H9 (cell line): ENCODE results near the gene SMYD5. TPM values are rescaled to one million over a fixed set of nuclear protein-coding genes. Genes with fewer than 3 reads are reported as not detected.

Source experiments
- DNase-seq: peaks from one replicate; pipeline ENCODE4 v3.0.0-alpha.2; 2017
- H2AFZ ChIP-seq: one replicate; pipeline ENCODE4 v1.6.1; 2013; ENCODE audit warnings: mild to moderate bottlenecking, low read length, control low read depth, moderate library complexity
- H2AK5ac ChIP-seq: 2 replicates; pipeline ENCODE4 v1.6.1; 2013; ENCODE audit warnings: low read length, control low read depth, mixed read lengths; ENCODE audit not compliant: insufficient read length
- H2BK120ac ChIP-seq: one replicate; pipeline ENCODE4 v1.6.1; 2013; ENCODE audit warnings: low read depth, mild to moderate bottlenecking, low read length, control low read depth, inconsistent platforms; ENCODE audit not compliant: poor library complexity, severe bottlenecking
- H2BK12ac ChIP-seq: 2 replicates; pipeline ENCODE4 v1.6.1; 2013; ENCODE audit warnings: low read length, control low read depth, mixed read lengths, low read depth; ENCODE audit not compliant: insufficient read length
- H2BK15ac ChIP-seq: 2 replicates; pipeline ENCODE4 v1.6.1; 2013; ENCODE audit warnings: low read depth, low read length, control low read depth
- H2BK20ac ChIP-seq: one replicate; pipeline ENCODE4 v1.6.1; 2013; ENCODE audit warnings: low read depth, mild to moderate bottlenecking, low read length, control low read depth, inconsistent platforms; ENCODE audit not compliant: poor library complexity, severe bottlenecking
- H2BK5ac ChIP-seq: 2 replicates; pipeline ENCODE4 v1.6.1; 2013; ENCODE audit warnings: low read length, control low read depth, mixed read lengths; ENCODE audit not compliant: insufficient read length
- H3K14ac ChIP-seq: 2 replicates; pipeline ENCODE4 v1.6.1; 2013; ENCODE audit warnings: low read length, control low read depth; ENCODE audit not compliant: insufficient read depth
- H3K18ac ChIP-seq: 2 replicates; pipeline ENCODE4 v1.6.1; 2013; ENCODE audit warnings: low read depth, mild to moderate bottlenecking, mixed read lengths, low read length, control low read depth; ENCODE audit not compliant: insufficient read length
- H3K23ac ChIP-seq: 2 replicates; pipeline ENCODE4 v1.6.1; 2013; ENCODE audit warnings: low read length, control low read depth, mixed read lengths, low read depth; ENCODE audit not compliant: insufficient read length
- H3K23me2 ChIP-seq: 2 replicates; pipeline ENCODE4 v1.6.1; 2013; ENCODE audit warnings: low read depth, mild to moderate bottlenecking, mixed read lengths, low read length, control low read depth; ENCODE audit not compliant: insufficient read length, poor library complexity, severe bottlenecking
- H3K27ac ChIP-seq: 2 replicates; pipeline ENCODE4 v1.5.1; 2013; ENCODE audit warnings: low read length, control low read depth, mixed read lengths, low read depth; ENCODE audit not compliant: insufficient read length
- H3K27me3 ChIP-seq: 2 replicates; pipeline ENCODE4 v1.6.1; 2013; ENCODE audit warnings: low read length, control low read depth, inconsistent platforms; ENCODE audit not compliant: insufficient read depth
- H3K4ac ChIP-seq: 2 replicates; pipeline ENCODE4 v1.6.1; 2013; ENCODE audit warnings: low read depth, mild to moderate bottlenecking, control low read depth, inconsistent platforms, low read length, moderate library complexity
- H3K4me1 ChIP-seq: 2 replicates; pipeline ENCODE4 v1.6.1; 2013; ENCODE audit warnings: low read length, control low read depth, inconsistent platforms; ENCODE audit not compliant: insufficient read depth
- H3K4me2 ChIP-seq: 2 replicates; pipeline ENCODE4 v1.6.1; 2013; ENCODE audit warnings: low read length, control low read depth, mixed read lengths; ENCODE audit not compliant: insufficient read length, insufficient read depth
- H3K56ac ChIP-seq: 2 replicates; pipeline ENCODE4 v1.6.1; 2013; ENCODE audit warnings: low read depth, mild to moderate bottlenecking, mixed read lengths, low read length, control low read depth; ENCODE audit not compliant: insufficient read length
- H3K79me1 ChIP-seq: 2 replicates; pipeline ENCODE4 v1.6.1; 2013; ENCODE audit warnings: low read depth, mild to moderate bottlenecking, moderate library complexity, low read length, control low read depth, inconsistent platforms; ENCODE audit not compliant: insufficient read depth, poor library complexity, severe bottlenecking
- H3K79me2 ChIP-seq: 2 replicates; pipeline ENCODE4 v1.6.1; 2013; ENCODE audit warnings: low read length, control low read depth, inconsistent platforms; ENCODE audit not compliant: insufficient read depth
- H3K9ac ChIP-seq: 2 replicates; pipeline ENCODE4 v1.6.1; 2013; ENCODE audit warnings: low read length, control low read depth, mixed read lengths; ENCODE audit not compliant: insufficient read length; ENCODE audit errors: extremely low read depth
- H3K9me3 ChIP-seq: one replicate; pipeline ENCODE4 v1.6.1; 2013; ENCODE audit warnings: low read depth, low read length, inconsistent platforms; ENCODE audit not compliant: control insufficient read depth
- H3T11ph ChIP-seq: one replicate; pipeline ENCODE4 v1.6.1; 2013; ENCODE audit warnings: mild to moderate bottlenecking, low read length, control low read depth, inconsistent platforms
- H4K20me1 ChIP-seq: one replicate; pipeline ENCODE4 v1.6.1; 2013; ENCODE audit not compliant: control insufficient read depth, insufficient read length, insufficient read depth
- H4K5ac ChIP-seq: 2 replicates; pipeline ENCODE4 v1.6.1; 2013; ENCODE audit warnings: low read depth, mild to moderate bottlenecking, mixed read lengths, low read length, control low read depth; ENCODE audit not compliant: insufficient read length
- H4K8ac ChIP-seq: replicated peaks from 2 replicates; pipeline ENCODE4 v1.6.1; 2013; ENCODE audit warnings: low read length, control low read depth, mixed read lengths, low read depth; ENCODE audit not compliant: insufficient read length
- H4K91ac ChIP-seq: 2 replicates; pipeline ENCODE4 v1.6.1; 2013; ENCODE audit warnings: low read depth, mild to moderate bottlenecking, moderate library complexity, mixed read lengths, low read length, control low read depth; ENCODE audit not compliant: insufficient read length
- H3K27ac Mint-ChIP-seq, 3 experiments: 2 replicates in 2 of 3; 3 replicates in 1 of 3; pipeline ENCODE4 v1.8.0; 2020 to 2021; ENCODE audit warnings: mixed read lengths in 3 of 3, mild to moderate bottlenecking in 1 of 3, moderate library complexity in 1 of 3
- H3K27me3 Mint-ChIP-seq: 2 replicates; pipeline ENCODE4 v1.8.0; 2021; ENCODE audit warnings: low read depth, mild to moderate bottlenecking, moderate library complexity, mixed read lengths
- H3K36me3 Mint-ChIP-seq, 3 experiments: 2 replicates in 2 of 3; 3 replicates in 1 of 3; pipeline ENCODE4 v1.8.0; 2020 to 2021; ENCODE audit warnings: low read depth in 3 of 3, mixed read lengths in 3 of 3; ENCODE audit not compliant: insufficient read depth in 1 of 3
- H3K4me1 Mint-ChIP-seq, 2 experiments: 2 replicates each; pipeline ENCODE4 v1.8.0; 2020; ENCODE audit warnings: mixed read lengths in 2 of 2
- H3K4me3 Mint-ChIP-seq, 2 experiments: 2 replicates in 1 of 2; 3 replicates in 1 of 2; pipeline ENCODE4 v1.8.0; 2020 to 2021; ENCODE audit warnings: mild to moderate bottlenecking in 2 of 2, mixed read lengths in 2 of 2, moderate library complexity in 1 of 2
- H3K9me3 Mint-ChIP-seq, 2 experiments: 2 replicates in 1 of 2; 3 replicates in 1 of 2; pipeline ENCODE4 v1.8.0; 2020; ENCODE audit warnings: mild to moderate bottlenecking in 2 of 2, mixed read lengths in 2 of 2, moderate library complexity in 1 of 2
- WGBS: extraction: QIAGEN DNeasy Blood & Tissue Kit; methylation state at CpG from one replicate; pipeline ENCODE4 v1.1.7; 2013; ENCODE audit warnings: missing lambda C conversion rate, low lambda C conversion rate, mixed read lengths; ENCODE audit not compliant: insufficient read length; ENCODE audit errors: extremely low coverage; 5-methylcytosine and 5-hydroxymethylcytosine counted together
- total RNA-seq: library from RNA; stranded (reverse); gene quantifications from 2 replicates; pipeline ENCODE4 v1.2.1, GENCODE V29; 2021
- TF ChIP-seq, protein P1 (sequence below): fragments of 200-600 bp; sonication (generic); conservative IDR thresholded peaks from 3 replicates; pipeline ENCODE4 v1.8.0; 2021; ENCODE audit warnings: antibody characterized with exemption, mild to moderate bottlenecking

Gene SMYD5
- total RNA-seq, 1 experiment from 2014 or later, result 45.2 TPM

GRCh38 chr2:73272270-73272669, 58.2 kb downstream of the SMYD5 start:
- Histone ChIP-seq H4K8ac (no peak overlapping the region), H2BK120ac (no peak overlapping the region), H4K20me1 (no peaks in the 10 kb centered on the region), H3K4me1 (peaks cover 5% of the 10 kb centered on the region; the same call in 1 of the 2 replicates), H3K79me2 (no peaks in the 10 kb centered on the region), H3K4me2 (no peak overlapping the region), H3K23me2 (peaks cover 9% of the 10 kb centered on the region), H3K56ac (no peak overlapping the region), H2BK15ac (no peak overlapping the region), H3K9me3 (no peaks in the 10 kb centered on the region), H3K9ac (no peak overlapping the region), H3K4ac (no peak overlapping the region), H2BK12ac (no peak overlapping the region), H4K5ac (no peak overlapping the region), H3K23ac (no peak overlapping the region), H2AFZ (no peak overlapping the region), H3K14ac (no peak overlapping the region), H3K79me1 (no peaks in the 10 kb centered on the region), H4K91ac (no peak overlapping the region), H3K27me3 (no peaks in the 10 kb centered on the region; the same call in 1 of the 2 replicates), H3K18ac (no peak overlapping the region), H3T11ph (no peak overlapping the region), H2BK5ac (no peak overlapping the region), H2AK5ac (no peak overlapping the region), H3K27ac (no peak overlapping the region), H2BK20ac (no peak overlapping the region)
- DNase-seq, result no peak
- Mint-ChIP-seq H3K27me3 (peaks cover 41% of the 10 kb centered on the region), H3K27ac (no peak overlapping the region), H3K4me1 (peaks cover 9 to 24% of the 10 kb centered on the region in 2 experiments), H3K9me3 (no peaks in the 10 kb centered on the region), H3K4me3 (no peak overlapping the region), H3K36me3 (peaks cover 0 to 9% (median 3%) of the 10 kb centered on the region in 3 experiments; a peak in 5 of 7 replicates)
- TF ChIP-seq, protein P1, sequence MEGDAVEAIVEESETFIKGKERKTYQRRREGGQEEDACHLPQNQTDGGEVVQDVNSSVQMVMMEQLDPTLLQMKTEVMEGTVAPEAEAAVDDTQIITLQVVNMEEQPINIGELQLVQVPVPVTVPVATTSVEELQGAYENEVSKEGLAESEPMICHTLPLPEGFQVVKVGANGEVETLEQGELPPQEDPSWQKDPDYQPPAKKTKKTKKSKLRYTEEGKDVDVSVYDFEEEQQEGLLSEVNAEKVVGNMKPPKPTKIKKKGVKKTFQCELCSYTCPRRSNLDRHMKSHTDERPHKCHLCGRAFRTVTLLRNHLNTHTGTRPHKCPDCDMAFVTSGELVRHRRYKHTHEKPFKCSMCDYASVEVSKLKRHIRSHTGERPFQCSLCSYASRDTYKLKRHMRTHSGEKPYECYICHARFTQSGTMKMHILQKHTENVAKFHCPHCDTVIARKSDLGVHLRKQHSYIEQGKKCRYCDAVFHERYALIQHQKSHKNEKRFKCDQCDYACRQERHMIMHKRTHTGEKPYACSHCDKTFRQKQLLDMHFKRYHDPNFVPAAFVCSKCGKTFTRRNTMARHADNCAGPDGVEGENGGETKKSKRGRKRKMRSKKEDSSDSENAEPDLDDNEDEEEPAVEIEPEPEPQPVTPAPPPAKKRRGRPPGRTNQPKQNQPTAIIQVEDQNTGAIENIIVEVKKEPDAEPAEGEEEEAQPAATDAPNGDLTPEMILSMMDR, result no peak
- no CpG with 5 or more reads among the region's 1 CpG for WGBS

Other genes with a start within 250 kb of the SMYD5 start
- 28.9 and 30.9 TPM in 2 replicates for gene SFXN5, start 142.5 kb upstream of the SMYD5 start, total RNA-seq
- gene RAB11FIP5, start 101.3 kb upstream of the SMYD5 start, total RNA-seq, result 6.4 and 7.1 TPM in 2 replicates
- gene NOTO, start 11.7 kb upstream of the SMYD5 start, total RNA-seq, result 0.55 and 0.66 TPM in 2 replicates
- gene PRADC1, start 19.0 kb downstream of the SMYD5 start, total RNA-seq, result 9.6 and 11.1 TPM in 2 replicates
- 500 and 529 TPM in 2 replicates for gene CCT7, start 20.1 kb downstream of the SMYD5 start, total RNA-seq
- gene FBXO41, start 70.2 kb downstream of the SMYD5 start, total RNA-seq, result 15.4 and 16.2 TPM in 2 replicates
- gene EGR4, start 79.3 kb downstream of the SMYD5 start, total RNA-seq, result 0.85 and 1.2 TPM in 2 replicates
- gene ALMS1, start 171.6 kb downstream of the SMYD5 start, total RNA-seq, result 34.0 and 36.2 TPM in 2 replicates